ENCODE results near the gene CDON.

The CDON gene

GRCh38 chr11:125954945-125955640 is 107.6 kb downstream of the CDON start:
- no peak for DNase-seq

GRCh38 chr11:125954123-125954944 is 108.3 kb downstream of the CDON start:
- DNase-seq: no peak

GRCh38 chr11:125953401-125953935 is 109.2 kb downstream of the CDON start:
- DNase-seq: no peak

- no peak for DNase-seq
Measured at GRCh38 chr11:125952973-125953372, 109.7 kb downstream of the CDON start.

GRCh38 chr11:125952559-125952958 is 110.1 kb downstream of the CDON start:
- no peak for DNase-seq

GRCh38 chr11:125951731-125952130 is 110.9 kb downstream of the CDON start:
- DNase-seq: no peak

GRCh38 chr11:125950696-125951651 is 111.7 kb downstream of the CDON start:
- no peak for DNase-seq

- DNase-seq: no peak
Measured at GRCh38 chr11:125950178-125950490, 112.5 kb downstream of the CDON start.

- no peak for DNase-seq
Measured at GRCh38 chr11:125949271-125950177, 113.1 kb downstream of the CDON start.

GRCh38 chr11:125948278-125949051 is 114.2 kb downstream of the CDON start:
- no peak for DNase-seq

GRCh38 chr11:125947419-125948277 is 115.0 kb downstream of the CDON start:
- no peak for DNase-seq

GRCh38 chr11:125946712-125947418 is 115.8 kb downstream of the CDON start:
- DNase-seq: no peak

GRCh38 chr11:125945797-125946520 is 116.7 kb downstream of the CDON start, which contains the start of gene VSIG10L2:
Gene VSIG10L2, plus strand, starts transcription at chr11:125946044. Its CDS starts 12 bp downstream, at chr11:125946056.
- no peak for DNase-seq

GRCh38 chr11:125945011-125945796 is 117.5 kb downstream of the CDON start:
- DNase-seq: no peak

GRCh38 chr11:125944350-125945010 is 118.2 kb downstream of the CDON start:
- DNase-seq: no peak

- no peak for DNase-seq
Measured at GRCh38 chr11:125943661-125944349, 118.9 kb downstream of the CDON start.

Data from NCI-H1092 (cell line).